ENCODE data around the gene AMBRA1.

DNA sequence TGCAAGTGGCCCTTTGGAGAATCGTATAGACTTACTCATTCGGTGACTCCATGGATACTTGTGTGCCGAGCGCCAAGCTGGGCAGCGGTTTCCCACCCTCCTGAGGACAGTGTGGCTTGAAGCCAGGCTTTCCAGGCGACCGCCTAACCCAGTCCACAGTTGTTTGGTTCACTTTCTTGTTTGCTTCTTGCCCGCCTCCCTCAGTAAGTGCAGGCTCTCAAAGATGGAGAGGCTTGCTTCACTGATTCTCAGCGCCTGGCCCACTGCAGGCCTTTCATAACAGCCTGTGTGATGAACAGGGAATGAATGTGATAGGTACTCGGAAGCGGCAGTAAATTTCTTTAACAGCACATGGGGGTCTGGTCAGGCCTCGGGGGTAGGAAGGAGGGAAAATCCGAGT lies 223.6 kb downstream of the AMBRA1 start:
- TF ChIP-seq, protein P1, sequence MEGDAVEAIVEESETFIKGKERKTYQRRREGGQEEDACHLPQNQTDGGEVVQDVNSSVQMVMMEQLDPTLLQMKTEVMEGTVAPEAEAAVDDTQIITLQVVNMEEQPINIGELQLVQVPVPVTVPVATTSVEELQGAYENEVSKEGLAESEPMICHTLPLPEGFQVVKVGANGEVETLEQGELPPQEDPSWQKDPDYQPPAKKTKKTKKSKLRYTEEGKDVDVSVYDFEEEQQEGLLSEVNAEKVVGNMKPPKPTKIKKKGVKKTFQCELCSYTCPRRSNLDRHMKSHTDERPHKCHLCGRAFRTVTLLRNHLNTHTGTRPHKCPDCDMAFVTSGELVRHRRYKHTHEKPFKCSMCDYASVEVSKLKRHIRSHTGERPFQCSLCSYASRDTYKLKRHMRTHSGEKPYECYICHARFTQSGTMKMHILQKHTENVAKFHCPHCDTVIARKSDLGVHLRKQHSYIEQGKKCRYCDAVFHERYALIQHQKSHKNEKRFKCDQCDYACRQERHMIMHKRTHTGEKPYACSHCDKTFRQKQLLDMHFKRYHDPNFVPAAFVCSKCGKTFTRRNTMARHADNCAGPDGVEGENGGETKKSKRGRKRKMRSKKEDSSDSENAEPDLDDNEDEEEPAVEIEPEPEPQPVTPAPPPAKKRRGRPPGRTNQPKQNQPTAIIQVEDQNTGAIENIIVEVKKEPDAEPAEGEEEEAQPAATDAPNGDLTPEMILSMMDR (conservative IDR thresholded peaks at IDR 0.05; ENCODE audit: low read depth, low read length), result no peak
- TF ChIP-seq EZH2 (IDR thresholded peaks at IDR 0.05; ENCODE audit: low read length, unreplicated experiment), result no peak
